K562 (cell line): ENCODE data around the gene PRIM1. TPM values are rescaled to one million over a fixed set of nuclear protein-coding genes. Genes with fewer than 3 reads are reported as not detected.
A peak's percentile ranks its signal among the peaks of the same experiment; 100 is the strongest.

Source experiments
- ATF6 ChIP-seq: sonication (generic); formaldehyde crosslinking; IDR thresholded peaks from 2 replicates; pipeline ENCODE4 v1.4.0; 2020; ENCODE audit warnings: mild to moderate bottlenecking, missing genetic modification reagents
- ATF7 ChIP-seq: fragments of 450-650 bp; IDR thresholded peaks from 2 replicates; pipeline ENCODE4 v1.7.1; 2014; ENCODE audit warnings: mild to moderate bottlenecking, moderate library complexity
- CHD4 ChIP-seq: fragments of 200-600 bp; sonication (generic); IDR thresholded peaks from 3 replicates; pipeline ENCODE4 v1.6.1; 2012; ENCODE audit warnings: low read depth, mild to moderate bottlenecking, mixed read lengths, low read length, inconsistent platforms; ENCODE audit not compliant: insufficient read depth, insufficient replicate concordance, poor library complexity, severe bottlenecking
- KAT7 ChIP-seq: sonication (generic); formaldehyde crosslinking; IDR thresholded peaks from 2 replicates; pipeline ENCODE4 v1.8.0; 2022; ENCODE audit warnings: missing genetic modification reagents, mild to moderate bottlenecking, borderline replicate concordance
- NFRKB ChIP-seq: fragments of 450-650 bp; IDR thresholded peaks from 2 replicates; pipeline ENCODE4 v1.6.1; 2016; ENCODE audit warnings: low read depth
- TAF1 ChIP-seq: IDR thresholded peaks from 2 replicates; pipeline ENCODE4 v1.6.1; 2011; ENCODE audit warnings: mild to moderate bottlenecking, low read length, moderate library complexity; ENCODE audit not compliant: insufficient read depth, control insufficient read depth, severe bottlenecking; ENCODE audit errors: extremely low read depth
- U2AF2 ChIP-seq: fragments of 200-400 bp; formaldehyde crosslinking; optimal IDR thresholded peaks from 2 replicates; pipeline ENCODE3; 2017; ENCODE audit warnings: low read depth, mild to moderate bottlenecking, low read length
- ZBTB1 ChIP-seq: sonication (generic); formaldehyde crosslinking; IDR thresholded peaks from 2 replicates; pipeline ENCODE4 v1.8.1; 2023; ENCODE audit warnings: missing genetic modification reagents, low read depth, mild to moderate bottlenecking, borderline replicate concordance
- ZNF76 ChIP-seq: fragments of 250-450 bp; sonication (Bioruptor Pico); IDR thresholded peaks from 2 replicates; pipeline ENCODE4 v1.4.0; 2020; ENCODE audit warnings: mild to moderate bottlenecking, moderate library complexity, borderline replicate concordance
- polyA plus RNA-seq, 8 experiments: library from polyadenylated mRNA; depleted of rRNA in 4 of 8; stranded (reverse) in 5 of 8; unstranded in 3 of 8; fragments of >200 nt; fragmentation: Nextera tagmentation in 2 of 8; fragmentation: Illumina TruSeq in 1 of 8; extraction: Ambion mirVana in 2 of 8; extraction: Trizol in 1 of 8; gene quantifications; 2 replicates each; pipeline versions ENCODE4 v1.2.1 to v1.2.3, GENCODE V29; 2011 to 2014; ENCODE audit warnings: inconsistent platforms in 1 of 8, missing spikeins in 1 of 8
- total RNA-seq, 7 experiments: library from RNA; depleted of rRNA in 6 of 7; stranded (reverse); fragments of >200 nt in 6 of 7; fragmentation: Illumina TruSeq in 2 of 7; extraction: Trizol in 2 of 7; gene quantifications; 2 replicates each; pipeline versions ENCODE4 v1.2.1 to v1.2.3, GENCODE V29; 2011 to 2021; ENCODE audit warnings: low replicate concordance in 1 of 7
- TF ChIP-seq, protein P1 (sequence below), 2 experiments: fragments of 450-650 bp; IDR thresholded peaks; 2 replicates each; pipeline ENCODE4 v1.6.1; 2016
- TF ChIP-seq, protein P2 (sequence below): sonication (generic); formaldehyde crosslinking; IDR thresholded peaks from 2 replicates; pipeline ENCODE4 v1.8.1; 2023; ENCODE audit warnings: missing genetic modification reagents, mild to moderate bottlenecking, borderline replicate concordance
- TF ChIP-seq, protein P3 (sequence below): sonication (generic); formaldehyde crosslinking; IDR thresholded peaks from 2 replicates; pipeline ENCODE4 v1.9.0; 2022; ENCODE audit warnings: mild to moderate bottlenecking, missing genetic modification reagents
- TF ChIP-seq, protein P4 (sequence below): sonication (generic); formaldehyde crosslinking; IDR thresholded peaks from 2 replicates; pipeline ENCODE4 v1.8.0; 2022; ENCODE audit warnings: mild to moderate bottlenecking, missing genetic modification reagents

PRIM1 gene
- total and polyA plus RNA-seq, 9 of the 15 experiments (the other 6 are each of a cell fraction or from before 2014, with no cell fraction given) = 67.2 to 179 (median 140) TPM

GRCh38 chr12:56687223-56688128 is 64.6 kb downstream of the PRIM1 start (continued):
- 0 out of 2 replicates have a peak, but pooled peaks have one; percentile 53 for TF ChIP-seq ATF6 (CRISPR knock-in tag)
- 0 out of 2 replicates have a peak, but pooled peaks have one; percentile 15 for TF ChIP-seq ZBTB1 (CRISPR knock-in tag)
- TF ChIP-seq NFRKB = 0 out of 2 replicates have a peak, but pooled peaks have one; percentile 12
- TF ChIP-seq, protein P1, sequence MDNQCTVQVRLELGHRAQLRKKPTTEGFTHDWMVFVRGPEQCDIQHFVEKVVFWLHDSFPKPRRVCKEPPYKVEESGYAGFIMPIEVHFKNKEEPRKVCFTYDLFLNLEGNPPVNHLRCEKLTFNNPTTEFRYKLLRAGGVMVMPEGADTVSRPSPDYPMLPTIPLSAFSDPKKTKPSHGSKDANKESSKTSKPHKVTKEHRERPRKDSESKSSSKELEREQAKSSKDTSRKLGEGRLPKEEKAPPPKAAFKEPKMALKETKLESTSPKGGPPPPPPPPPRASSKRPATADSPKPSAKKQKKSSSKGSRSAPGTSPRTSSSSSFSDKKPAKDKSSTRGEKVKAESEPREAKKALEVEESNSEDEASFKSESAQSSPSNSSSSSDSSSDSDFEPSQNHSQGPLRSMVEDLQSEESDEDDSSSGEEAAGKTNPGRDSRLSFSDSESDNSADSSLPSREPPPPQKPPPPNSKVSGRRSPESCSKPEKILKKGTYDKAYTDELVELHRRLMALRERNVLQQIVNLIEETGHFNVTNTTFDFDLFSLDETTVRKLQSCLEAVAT (IDR thresholded peaks at IDR 0.05) = peak; percentile 69 to 86; a peak in 3 of 4 replicates
- TF ChIP-seq ATF7 = no peak
- TF ChIP-seq ZNF76 (CRISPR knock-in tag) = peak; percentile 65; the same call in 1 of the 2 replicates
- no peak for TF ChIP-seq CHD4
- TF ChIP-seq KAT7 (CRISPR knock-in tag) = peak; percentile 77
- TF ChIP-seq, protein P2, sequence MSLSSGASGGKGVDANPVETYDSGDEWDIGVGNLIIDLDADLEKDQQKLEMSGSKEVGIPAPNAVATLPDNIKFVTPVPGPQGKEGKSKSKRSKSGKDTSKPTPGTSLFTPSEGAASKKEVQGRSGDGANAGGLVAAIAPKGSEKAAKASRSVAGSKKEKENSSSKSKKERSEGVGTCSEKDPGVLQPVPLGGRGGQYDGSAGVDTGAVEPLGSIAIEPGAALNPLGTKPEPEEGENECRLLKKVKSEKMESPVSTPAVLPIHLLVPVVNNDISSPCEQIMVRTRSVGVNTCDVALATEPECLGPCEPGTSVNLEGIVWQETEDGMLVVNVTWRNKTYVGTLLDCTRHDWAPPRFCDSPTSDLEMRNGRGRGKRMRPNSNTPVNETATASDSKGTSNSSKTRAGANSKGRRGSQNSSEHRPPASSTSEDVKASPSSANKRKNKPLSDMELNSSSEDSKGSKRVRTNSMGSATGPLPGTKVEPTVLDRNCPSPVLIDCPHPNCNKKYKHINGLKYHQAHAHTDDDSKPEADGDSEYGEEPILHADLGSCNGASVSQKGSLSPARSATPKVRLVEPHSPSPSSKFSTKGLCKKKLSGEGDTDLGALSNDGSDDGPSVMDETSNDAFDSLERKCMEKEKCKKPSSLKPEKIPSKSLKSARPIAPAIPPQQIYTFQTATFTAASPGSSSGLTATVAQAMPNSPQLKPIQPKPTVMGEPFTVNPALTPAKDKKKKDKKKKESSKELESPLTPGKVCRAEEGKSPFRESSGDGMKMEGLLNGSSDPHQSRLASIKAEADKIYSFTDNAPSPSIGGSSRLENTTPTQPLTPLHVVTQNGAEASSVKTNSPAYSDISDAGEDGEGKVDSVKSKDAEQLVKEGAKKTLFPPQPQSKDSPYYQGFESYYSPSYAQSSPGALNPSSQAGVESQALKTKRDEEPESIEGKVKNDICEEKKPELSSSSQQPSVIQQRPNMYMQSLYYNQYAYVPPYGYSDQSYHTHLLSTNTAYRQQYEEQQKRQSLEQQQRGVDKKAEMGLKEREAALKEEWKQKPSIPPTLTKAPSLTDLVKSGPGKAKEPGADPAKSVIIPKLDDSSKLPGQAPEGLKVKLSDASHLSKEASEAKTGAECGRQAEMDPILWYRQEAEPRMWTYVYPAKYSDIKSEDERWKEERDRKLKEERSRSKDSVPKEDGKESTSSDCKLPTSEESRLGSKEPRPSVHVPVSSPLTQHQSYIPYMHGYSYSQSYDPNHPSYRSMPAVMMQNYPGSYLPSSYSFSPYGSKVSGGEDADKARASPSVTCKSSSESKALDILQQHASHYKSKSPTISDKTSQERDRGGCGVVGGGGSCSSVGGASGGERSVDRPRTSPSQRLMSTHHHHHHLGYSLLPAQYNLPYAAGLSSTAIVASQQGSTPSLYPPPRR (CRISPR knock-in tag) = peak; percentile 0; the same call in 1 of the 2 replicates
- peak; percentile 30 for TF ChIP-seq TAF1
- TF ChIP-seq, protein P3, sequence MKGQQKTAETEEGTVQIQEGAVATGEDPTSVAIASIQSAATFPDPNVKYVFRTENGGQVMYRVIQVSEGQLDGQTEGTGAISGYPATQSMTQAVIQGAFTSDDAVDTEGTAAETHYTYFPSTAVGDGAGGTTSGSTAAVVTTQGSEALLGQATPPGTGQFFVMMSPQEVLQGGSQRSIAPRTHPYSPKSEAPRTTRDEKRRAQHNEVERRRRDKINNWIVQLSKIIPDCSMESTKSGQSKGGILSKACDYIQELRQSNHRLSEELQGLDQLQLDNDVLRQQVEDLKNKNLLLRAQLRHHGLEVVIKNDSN (CRISPR knock-in tag) = peak; percentile 28; the same call in 1 of the 2 replicates
- TF ChIP-seq, protein P4, sequence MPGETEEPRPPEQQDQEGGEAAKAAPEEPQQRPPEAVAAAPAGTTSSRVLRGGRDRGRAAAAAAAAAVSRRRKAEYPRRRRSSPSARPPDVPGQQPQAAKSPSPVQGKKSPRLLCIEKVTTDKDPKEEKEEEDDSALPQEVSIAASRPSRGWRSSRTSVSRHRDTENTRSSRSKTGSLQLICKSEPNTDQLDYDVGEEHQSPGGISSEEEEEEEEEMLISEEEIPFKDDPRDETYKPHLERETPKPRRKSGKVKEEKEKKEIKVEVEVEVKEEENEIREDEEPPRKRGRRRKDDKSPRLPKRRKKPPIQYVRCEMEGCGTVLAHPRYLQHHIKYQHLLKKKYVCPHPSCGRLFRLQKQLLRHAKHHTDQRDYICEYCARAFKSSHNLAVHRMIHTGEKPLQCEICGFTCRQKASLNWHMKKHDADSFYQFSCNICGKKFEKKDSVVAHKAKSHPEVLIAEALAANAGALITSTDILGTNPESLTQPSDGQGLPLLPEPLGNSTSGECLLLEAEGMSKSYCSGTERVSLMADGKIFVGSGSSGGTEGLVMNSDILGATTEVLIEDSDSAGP = no peak
- TF ChIP-seq U2AF2 = no peak
